GM19023 (cell line): Measurements from ENCODE around the gene UBQLN4.
A peak's percentile ranks its signal among the peaks of the same experiment; 100 is the strongest.

Source experiments
- ATAC-seq: cut with Tn5 transposase; IDR thresholded peaks from one replicate; pipeline ENCODE4 v1.9.1; 2021; ENCODE audit warnings: mild to moderate bottlenecking, moderate library complexity; ENCODE audit not compliant: unreplicated experiment

UBQLN4 gene

GRCh38 chr1:156053768-156054499 lies at the start of gene UBQLN4:
Gene UBQLN4 (minus strand): TSS chr1:156053798. CDS start chr1:156053701, 97 bp downstream.
- ATAC-seq, result peak; percentile 47

- no peak for ATAC-seq
Observed at GRCh38 chr1:156102633-156103511, 49.3 kb upstream of the UBQLN4 start.

- no peak for ATAC-seq
Observed at GRCh38 chr1:156101880-156102279, 48.3 kb upstream of the UBQLN4 start.

- no peak for ATAC-seq
Observed at GRCh38 chr1:156100205-156100995, 46.8 kb upstream of the UBQLN4 start.

GRCh38 chr1:156099282-156099681 lies 45.7 kb upstream of the UBQLN4 start:
- no peak for ATAC-seq

GRCh38 chr1:156098784-156099183 lies 45.2 kb upstream of the UBQLN4 start:
- no peak for ATAC-seq

- ATAC-seq, result no peak
Observed at GRCh38 chr1:156097499-156098178, 44.0 kb upstream of the UBQLN4 start.

- ATAC-seq, result peak; percentile 64
Observed at GRCh38 chr1:156096640-156097391, 43.2 kb upstream of the UBQLN4 start.

GRCh38 chr1:156095906-156096508 lies 42.4 kb upstream of the UBQLN4 start:
- ATAC-seq, result no peak

GRCh38 chr1:156091610-156092009 lies 38.0 kb upstream of the UBQLN4 start:
- ATAC-seq, result no peak

- peak; percentile 64 for ATAC-seq
Observed at GRCh38 chr1:156090840-156091188, 37.2 kb upstream of the UBQLN4 start.

GRCh38 chr1:156090138-156090839 lies 36.7 kb upstream of the UBQLN4 start:
- no peak for ATAC-seq

- ATAC-seq, result no peak
Observed at GRCh38 chr1:156089704-156090103, 36.1 kb upstream of the UBQLN4 start.

- ATAC-seq, result no peak
Observed at GRCh38 chr1:156086256-156086662, 32.7 kb upstream of the UBQLN4 start.

GRCh38 chr1:156083800-156084790 lies 30.5 kb upstream of the UBQLN4 start:
- ATAC-seq, result no peak

- ATAC-seq, result no peak
Observed at GRCh38 chr1:156082309-156083091, 28.9 kb upstream of the UBQLN4 start, which contains the start of gene MEX3A. Gene MEX3A (minus strand): TSS chr1:156082465. CDS start chr1:156081998, 467 bp downstream.

- no peak for ATAC-seq
Observed at GRCh38 chr1:156081917-156082308, 28.3 kb upstream of the UBQLN4 start.
